HepG2 (cell line): Measurements from ENCODE around the gene DUS1L. TPM values are rescaled to one million over a fixed set of nuclear protein-coding genes. Genes with fewer than 3 reads are reported as not detected.

ENCODE experiments used
- CHD4 ChIP-seq: fragments of 200-600 bp; sonication (generic); IDR thresholded peaks from 2 replicates; pipeline ENCODE4 v1.7.0; 2017; ENCODE audit warnings: mild to moderate bottlenecking, low read length, borderline replicate concordance
- DNMT3B ChIP-seq: conservative IDR thresholded peaks from 2 replicates; pipeline ENCODE4 v1.6.1; 2016; ENCODE audit warnings: missing biosample characterization, control low read depth
- DR1 ChIP-seq: sonication (generic); formaldehyde crosslinking; IDR thresholded peaks from 2 replicates; pipeline ENCODE4 v1.8.0; 2021; ENCODE audit warnings: mild to moderate bottlenecking, missing genetic modification reagents, inconsistent platforms
- EEA1 ChIP-seq: sonication (generic); formaldehyde crosslinking; IDR thresholded peaks from 2 replicates; pipeline ENCODE4 v1.5.1; 2020; ENCODE audit warnings: mild to moderate bottlenecking, missing genetic modification reagents, borderline replicate concordance
- GABPA ChIP-seq, 2 experiments: IDR thresholded peaks; 2 replicates each; pipeline ENCODE4 v1.6.1; 2011 to 2016; ENCODE audit warnings: low read depth in 2 of 2, low read length in 1 of 2, missing biosample characterization in 1 of 2, missing genetic modification characterization in 1 of 2
- KDM3A ChIP-seq: IDR thresholded peaks from 2 replicates; pipeline ENCODE4 v1.6.1; 2018; ENCODE audit warnings: low read depth, missing compliant biosample characterization
- NFE2 ChIP-seq: sonication (generic); formaldehyde crosslinking; IDR thresholded peaks from 2 replicates; pipeline ENCODE4 v1.4.0; 2020; ENCODE audit warnings: missing genetic modification reagents
- NFKB2 ChIP-seq: sonication (generic); formaldehyde crosslinking; IDR thresholded peaks from 2 replicates; pipeline ENCODE4 v1.4.0; 2020; ENCODE audit warnings: missing genetic modification reagents, borderline replicate concordance
- RBM22 ChIP-seq: fragments of 200-400 bp; formaldehyde crosslinking; optimal IDR thresholded peaks from 2 replicates; pipeline ENCODE3; 2017; ENCODE audit warnings: mild to moderate bottlenecking, low read length, moderate library complexity
- SAFB2 ChIP-seq: sonication (generic); formaldehyde crosslinking; IDR thresholded peaks from 2 replicates; pipeline ENCODE4 v1.5.1; 2020; ENCODE audit warnings: missing genetic modification reagents, low read depth, mild to moderate bottlenecking, borderline replicate concordance
- ZFX ChIP-seq: sonication (generic); formaldehyde crosslinking; IDR thresholded peaks from 2 replicates; pipeline ENCODE4 v1.4.0; 2020; ENCODE audit warnings: mild to moderate bottlenecking, low read depth, missing genetic modification reagents, moderate library complexity
- ZNF296 ChIP-seq: sonication (generic); formaldehyde crosslinking; conservative IDR thresholded peaks from 2 replicates; pipeline ENCODE4 v1.5.0; 2020; ENCODE audit warnings: mild to moderate bottlenecking, missing genetic modification reagents
- ZNF30 ChIP-seq: sonication (generic); formaldehyde crosslinking; IDR thresholded peaks from 2 replicates; pipeline ENCODE4 v1.5.0; 2020; ENCODE audit warnings: mild to moderate bottlenecking, missing genetic modification reagents
- ZNF34 ChIP-seq: sonication (generic); formaldehyde crosslinking; IDR thresholded peaks from 2 replicates; pipeline ENCODE4 v1.4.0; 2020; ENCODE audit warnings: mild to moderate bottlenecking, missing genetic modification reagents, borderline replicate concordance
- ZNF660 ChIP-seq: sonication (generic); formaldehyde crosslinking; IDR thresholded peaks from 2 replicates; pipeline ENCODE4 v1.5.1; 2020; ENCODE audit warnings: mild to moderate bottlenecking, low read depth, missing genetic modification reagents, borderline replicate concordance
- ZNF768 ChIP-seq: sonication (generic); formaldehyde crosslinking; IDR thresholded peaks from 2 replicates; pipeline ENCODE4 v1.4.0; 2020; ENCODE audit warnings: missing genetic modification reagents
- ZSCAN29 ChIP-seq: sonication (generic); formaldehyde crosslinking; conservative IDR thresholded peaks from 2 replicates; pipeline ENCODE4 v1.4.0; 2020; ENCODE audit warnings: mild to moderate bottlenecking, missing genetic modification reagents
- polyA plus RNA-seq, 8 experiments: library from polyadenylated mRNA; depleted of rRNA in 3 of 8; stranded (reverse) in 7 of 8; unstranded in 1 of 8; fragments of >200 nt; fragmentation: Illumina TruSeq in 4 of 8; extraction: Trizol in 4 of 8; gene quantifications; 2 replicates each; pipeline versions ENCODE4 v1.2.1 to v1.2.3, GENCODE V29; 2011 to 2016; ENCODE audit warnings: low read depth in 4 of 8, missing spikeins in 1 of 8, mixed read lengths in 1 of 8; ENCODE audit not compliant: insufficient read depth in 1 of 8
- total RNA-seq, 5 experiments: library from RNA; depleted of rRNA; stranded (reverse); fragments of >200 nt; fragmentation: Illumina TruSeq; extraction: Trizol; gene quantifications; 2 replicates each; pipeline ENCODE4 v1.2.3, GENCODE V29; 2016; ENCODE audit warnings: low read depth in 1 of 5
- TF ChIP-seq, protein P1 (sequence below): IDR thresholded peaks from 2 replicates; pipeline ENCODE4 v1.4.0; 2020; ENCODE audit warnings: mild to moderate bottlenecking, missing genetic modification reagents
- TF ChIP-seq, protein P2 (sequence below): sonication (generic); formaldehyde crosslinking; IDR thresholded peaks from 2 replicates; pipeline ENCODE4 v1.8.1; 2023; ENCODE audit warnings: mild to moderate bottlenecking, missing genetic modification reagents, borderline replicate concordance
- TF ChIP-seq, protein P3 (sequence below): sonication (generic); formaldehyde crosslinking; IDR thresholded peaks from 2 replicates; pipeline ENCODE4 v1.8.0; 2022; ENCODE audit warnings: mild to moderate bottlenecking, missing genetic modification reagents, moderate library complexity
- TF ChIP-seq, protein P4 (sequence below): sonication (generic); formaldehyde crosslinking; IDR thresholded peaks from 2 replicates; pipeline ENCODE4 v1.4.0; 2020; ENCODE audit warnings: missing genetic modification reagents, borderline replicate concordance
- TF ChIP-seq, protein P5 (sequence below): sonication (generic); formaldehyde crosslinking; IDR thresholded peaks from 2 replicates; pipeline ENCODE4 v1.4.0; 2020; ENCODE audit warnings: missing genetic modification reagents

DUS1L gene
- total and polyA plus RNA-seq, 2 of the 13 experiments (the other 11 are each of a cell fraction or from before 2014, with no cell fraction given): 81.0 to 109 TPM

DNA sequence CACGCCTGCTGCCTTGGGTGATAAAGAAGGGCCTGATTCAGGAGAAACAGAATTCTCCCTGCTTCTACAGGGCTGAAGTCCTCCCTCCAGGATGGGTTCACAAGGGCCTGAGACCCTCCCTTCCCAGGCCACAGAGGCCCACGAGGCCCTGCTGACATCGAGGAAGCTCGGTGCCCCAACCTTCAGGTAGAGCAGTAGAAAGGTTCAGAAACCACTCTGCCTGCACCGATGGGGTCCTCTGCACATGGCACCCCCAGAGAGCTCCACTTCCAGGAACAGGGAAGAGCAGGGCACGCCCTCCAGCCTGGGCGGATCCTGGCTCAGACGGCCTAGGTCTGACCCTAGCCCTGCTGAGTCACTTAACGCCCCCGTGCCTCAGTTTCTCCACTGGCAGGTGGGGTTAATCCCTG lies 43.7 kb downstream of the DUS1L start (continued):
- TF ChIP-seq NFKB2 (CRISPR knock-in tag) (no peak), ZNF296 (CRISPR knock-in tag) (no peak), DR1 (no peak), ZSCAN29 (CRISPR knock-in tag) (0 out of 2 replicates have a peak, but pooled peaks have one; percentile 6), EEA1 (CRISPR knock-in tag) (no peak; the same call in 1 of the 2 replicates), ZNF34 (CRISPR knock-in tag) (peak; percentile 45; the same call in 1 of the 2 replicates), ZNF660 (no peak), KDM3A (CRISPR knock-in tag) (peak; percentile 4; the same call in 1 of the 2 replicates), CHD4 (no peak), ZNF768 (CRISPR knock-in tag) (no peak), RBM22 (peak; percentile 40), SAFB2 (no peak), DNMT3B (CRISPR knock-in tag) (0 out of 2 replicates have a peak, but pooled peaks have one; percentile 38), NFE2 (CRISPR knock-in tag) (no peak), GABPA (IDR thresholded peaks at IDR 0.05; ENCODE audit: low read depth, low read length) (no peak), GABPA (CRISPR knock-in tag; IDR thresholded peaks at IDR 0.05; ENCODE audit: low read depth) (no peak), ZFX (peak; percentile 50), ZNF30 (no peak)
- TF ChIP-seq, protein P1, sequence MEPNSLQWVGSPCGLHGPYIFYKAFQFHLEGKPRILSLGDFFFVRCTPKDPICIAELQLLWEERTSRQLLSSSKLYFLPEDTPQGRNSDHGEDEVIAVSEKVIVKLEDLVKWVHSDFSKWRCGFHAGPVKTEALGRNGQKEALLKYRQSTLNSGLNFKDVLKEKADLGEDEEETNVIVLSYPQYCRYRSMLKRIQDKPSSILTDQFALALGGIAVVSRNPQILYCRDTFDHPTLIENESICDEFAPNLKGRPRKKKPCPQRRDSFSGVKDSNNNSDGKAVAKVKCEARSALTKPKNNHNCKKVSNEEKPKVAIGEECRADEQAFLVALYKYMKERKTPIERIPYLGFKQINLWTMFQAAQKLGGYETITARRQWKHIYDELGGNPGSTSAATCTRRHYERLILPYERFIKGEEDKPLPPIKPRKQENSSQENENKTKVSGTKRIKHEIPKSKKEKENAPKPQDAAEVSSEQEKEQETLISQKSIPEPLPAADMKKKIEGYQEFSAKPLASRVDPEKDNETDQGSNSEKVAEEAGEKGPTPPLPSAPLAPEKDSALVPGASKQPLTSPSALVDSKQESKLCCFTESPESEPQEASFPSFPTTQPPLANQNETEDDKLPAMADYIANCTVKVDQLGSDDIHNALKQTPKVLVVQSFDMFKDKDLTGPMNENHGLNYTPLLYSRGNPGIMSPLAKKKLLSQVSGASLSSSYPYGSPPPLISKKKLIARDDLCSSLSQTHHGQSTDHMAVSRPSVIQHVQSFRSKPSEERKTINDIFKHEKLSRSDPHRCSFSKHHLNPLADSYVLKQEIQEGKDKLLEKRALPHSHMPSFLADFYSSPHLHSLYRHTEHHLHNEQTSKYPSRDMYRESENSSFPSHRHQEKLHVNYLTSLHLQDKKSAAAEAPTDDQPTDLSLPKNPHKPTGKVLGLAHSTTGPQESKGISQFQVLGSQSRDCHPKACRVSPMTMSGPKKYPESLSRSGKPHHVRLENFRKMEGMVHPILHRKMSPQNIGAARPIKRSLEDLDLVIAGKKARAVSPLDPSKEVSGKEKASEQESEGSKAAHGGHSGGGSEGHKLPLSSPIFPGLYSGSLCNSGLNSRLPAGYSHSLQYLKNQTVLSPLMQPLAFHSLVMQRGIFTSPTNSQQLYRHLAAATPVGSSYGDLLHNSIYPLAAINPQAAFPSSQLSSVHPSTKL (CRISPR knock-in tag): no peak
- TF ChIP-seq, protein P2, sequence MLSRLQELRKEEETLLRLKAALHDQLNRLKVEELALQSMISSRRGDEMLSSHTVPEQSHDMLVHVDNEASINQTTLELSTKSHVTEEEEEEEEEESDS (CRISPR knock-in tag): no peak
- TF ChIP-seq, protein P3, sequence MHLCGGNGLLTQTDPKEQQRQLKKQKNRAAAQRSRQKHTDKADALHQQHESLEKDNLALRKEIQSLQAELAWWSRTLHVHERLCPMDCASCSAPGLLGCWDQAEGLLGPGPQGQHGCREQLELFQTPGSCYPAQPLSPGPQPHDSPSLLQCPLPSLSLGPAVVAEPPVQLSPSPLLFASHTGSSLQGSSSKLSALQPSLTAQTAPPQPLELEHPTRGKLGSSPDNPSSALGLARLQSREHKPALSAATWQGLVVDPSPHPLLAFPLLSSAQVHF (CRISPR knock-in tag): no peak
- TF ChIP-seq, protein P4, sequence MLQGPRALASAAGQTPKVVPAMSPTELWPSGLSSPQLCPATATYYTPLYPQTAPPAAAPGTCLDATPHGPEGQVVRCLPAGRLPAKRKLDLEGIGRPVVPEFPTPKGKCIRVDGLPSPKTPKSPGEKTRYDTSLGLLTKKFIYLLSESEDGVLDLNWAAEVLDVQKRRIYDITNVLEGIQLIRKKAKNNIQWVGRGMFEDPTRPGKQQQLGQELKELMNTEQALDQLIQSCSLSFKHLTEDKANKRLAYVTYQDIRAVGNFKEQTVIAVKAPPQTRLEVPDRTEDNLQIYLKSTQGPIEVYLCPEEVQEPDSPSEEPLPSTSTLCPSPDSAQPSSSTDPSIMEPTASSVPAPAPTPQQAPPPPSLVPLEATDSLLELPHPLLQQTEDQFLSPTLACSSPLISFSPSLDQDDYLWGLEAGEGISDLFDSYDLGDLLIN (CRISPR knock-in tag): no peak
- TF ChIP-seq, protein P5, sequence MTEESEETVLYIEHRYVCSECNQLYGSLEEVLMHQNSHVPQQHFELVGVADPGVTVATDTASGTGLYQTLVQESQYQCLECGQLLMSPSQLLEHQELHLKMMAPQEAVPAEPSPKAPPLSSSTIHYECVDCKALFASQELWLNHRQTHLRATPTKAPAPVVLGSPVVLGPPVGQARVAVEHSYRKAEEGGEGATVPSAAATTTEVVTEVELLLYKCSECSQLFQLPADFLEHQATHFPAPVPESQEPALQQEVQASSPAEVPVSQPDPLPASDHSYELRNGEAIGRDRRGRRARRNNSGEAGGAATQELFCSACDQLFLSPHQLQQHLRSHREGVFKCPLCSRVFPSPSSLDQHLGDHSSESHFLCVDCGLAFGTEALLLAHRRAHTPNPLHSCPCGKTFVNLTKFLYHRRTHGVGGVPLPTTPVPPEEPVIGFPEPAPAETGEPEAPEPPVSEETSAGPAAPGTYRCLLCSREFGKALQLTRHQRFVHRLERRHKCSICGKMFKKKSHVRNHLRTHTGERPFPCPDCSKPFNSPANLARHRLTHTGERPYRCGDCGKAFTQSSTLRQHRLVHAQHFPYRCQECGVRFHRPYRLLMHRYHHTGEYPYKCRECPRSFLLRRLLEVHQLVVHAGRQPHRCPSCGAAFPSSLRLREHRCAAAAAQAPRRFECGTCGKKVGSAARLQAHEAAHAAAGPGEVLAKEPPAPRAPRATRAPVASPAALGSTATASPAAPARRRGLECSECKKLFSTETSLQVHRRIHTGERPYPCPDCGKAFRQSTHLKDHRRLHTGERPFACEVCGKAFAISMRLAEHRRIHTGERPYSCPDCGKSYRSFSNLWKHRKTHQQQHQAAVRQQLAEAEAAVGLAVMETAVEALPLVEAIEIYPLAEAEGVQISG (CRISPR knock-in tag): no peak
